Glomerular visceral epithelial cell (primary cell): ENCODE measurements around the gene PLA2G4A.

Experiments
- DNase-seq: peaks from one replicate; pipeline ENCODE4 v3.0.0-alpha.2; 2016; ENCODE audit errors: extremely low spot score

Gene PLA2G4A

DNA sequence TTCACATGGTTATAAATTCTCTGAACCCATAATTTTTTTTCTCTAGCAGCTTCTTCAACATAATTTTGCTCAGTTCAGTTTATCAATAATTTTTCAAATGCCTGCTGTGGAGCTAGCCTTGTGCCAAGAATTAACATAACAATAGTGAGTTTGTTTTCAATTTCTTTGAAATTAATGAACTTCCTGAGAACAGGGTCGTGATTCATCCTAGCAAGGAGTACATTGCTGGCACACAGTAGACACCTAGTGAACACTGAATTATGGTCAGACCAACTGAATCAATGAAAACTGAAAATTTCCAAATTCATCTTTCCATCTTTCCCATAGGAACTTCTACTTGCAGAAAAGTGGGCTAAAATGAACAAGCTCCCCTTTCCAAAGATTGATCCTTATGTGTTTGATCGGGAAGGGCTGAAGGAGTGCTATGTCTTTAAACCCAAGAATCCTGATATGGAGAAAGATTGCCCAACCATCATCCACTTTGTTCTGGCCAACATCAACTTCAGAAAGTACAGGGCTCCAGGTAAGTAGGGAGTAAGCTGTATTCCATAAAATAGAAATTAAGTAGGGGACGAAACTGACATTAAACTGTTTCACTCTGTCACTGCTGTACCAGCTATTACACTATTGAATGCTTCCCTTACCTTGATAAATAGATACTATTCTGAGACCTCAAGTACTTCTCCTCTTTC is 148.7 kb downstream of the PLA2G4A start:
- DNase-seq: no peak

DNA sequence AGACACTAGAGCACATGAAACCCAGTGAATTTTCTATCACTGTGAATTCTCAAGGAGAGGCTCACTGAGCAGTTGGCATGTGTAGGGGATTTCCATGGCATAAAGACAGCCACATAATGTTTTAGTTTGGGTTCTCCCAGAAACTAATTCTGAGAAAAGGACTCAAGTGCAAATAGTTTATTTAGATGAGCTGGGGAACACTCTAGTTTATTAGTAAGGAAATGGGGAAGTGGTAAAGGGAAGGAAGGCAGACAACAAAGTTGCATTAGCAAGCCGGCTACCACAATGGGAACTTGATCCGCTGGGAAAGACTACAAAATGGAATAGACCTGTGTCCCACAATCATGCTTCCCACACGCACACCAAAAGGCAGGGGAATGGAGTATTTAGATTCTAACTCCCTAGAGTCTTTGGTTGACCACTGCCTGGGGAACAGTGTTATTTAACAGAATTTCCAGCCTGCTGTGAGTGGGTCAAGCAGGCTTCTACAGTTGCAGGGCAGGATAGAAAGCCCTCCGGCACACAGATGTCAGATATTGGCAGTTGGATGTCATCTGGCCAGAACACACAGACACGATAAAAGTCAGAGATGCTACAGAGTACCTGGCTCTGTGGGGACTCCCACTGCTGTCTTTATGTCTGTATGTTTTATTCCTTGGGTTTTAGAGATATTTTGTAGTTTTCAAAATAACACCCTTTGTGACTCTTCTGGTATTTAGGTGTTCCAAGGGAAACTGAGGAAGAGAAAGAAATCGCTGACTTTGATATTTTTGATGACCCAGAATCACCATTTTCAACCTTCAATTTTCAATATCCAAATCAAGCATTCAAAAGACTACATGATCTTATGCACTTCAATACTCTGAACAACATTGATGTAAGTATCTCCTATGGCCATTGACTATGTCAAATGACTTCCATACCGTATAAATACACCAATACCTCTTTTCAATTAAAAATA is 150.1 kb downstream of the PLA2G4A start:
- DNase-seq: no peak

DNA sequence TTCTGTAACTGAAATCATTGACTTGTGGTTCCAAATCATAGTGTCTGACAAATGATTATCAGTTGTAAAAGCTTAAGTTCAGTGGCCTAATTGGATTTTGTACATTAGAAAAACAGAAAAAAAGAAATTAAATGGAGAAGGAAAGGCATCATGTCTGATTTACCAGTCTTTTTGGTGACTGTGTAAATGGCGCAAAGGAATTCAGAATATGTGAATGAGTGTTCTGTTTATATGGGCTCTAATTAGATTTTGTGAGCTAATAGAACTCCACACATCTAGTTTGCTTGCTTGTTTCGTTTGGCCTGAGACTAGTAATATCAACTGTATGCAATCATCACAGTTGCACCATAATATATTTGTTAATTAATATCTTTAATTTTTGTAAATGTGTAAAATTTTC is 151.7 kb downstream of the PLA2G4A start:
- DNase-seq: no peak

DNA sequence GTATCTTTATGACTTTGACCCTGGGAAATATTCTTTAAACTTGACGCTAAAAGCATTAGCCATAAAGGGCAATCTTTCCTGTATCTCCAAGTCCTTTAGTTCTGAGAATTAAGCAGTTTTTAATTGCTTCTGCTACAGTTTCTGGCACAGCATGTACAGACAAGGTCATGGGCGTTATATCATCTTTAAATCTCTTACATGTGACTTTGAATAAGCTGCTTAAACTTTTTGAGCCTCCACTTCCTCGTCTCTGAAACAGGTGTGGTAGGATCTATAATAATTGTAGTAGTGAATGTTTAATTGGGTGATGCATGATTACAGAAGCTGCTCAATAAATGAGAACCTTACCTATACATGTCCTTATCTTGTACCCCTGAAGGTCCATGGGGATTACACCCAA is 153.4 kb downstream of the PLA2G4A start:
- DNase-seq: no peak

DNA sequence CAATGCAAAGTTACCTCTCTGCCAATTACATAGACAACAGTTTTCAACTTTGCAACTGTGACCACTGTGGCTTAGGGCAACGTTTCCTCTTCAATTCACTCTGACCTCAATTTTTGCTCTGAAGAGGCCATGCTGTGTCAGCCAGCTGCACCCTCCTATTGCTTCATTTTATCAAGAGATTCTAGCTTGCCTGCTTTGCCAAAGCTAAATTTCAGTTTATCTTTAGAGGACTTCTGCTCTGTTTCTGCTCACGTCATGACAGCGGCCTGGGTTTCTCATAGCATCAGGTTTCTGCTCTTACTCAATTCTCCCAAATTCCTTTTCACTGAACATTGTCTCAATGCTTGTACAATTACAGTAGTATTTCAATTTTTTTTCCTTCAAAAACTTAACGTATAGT is 154.6 kb downstream of the PLA2G4A start:
- DNase-seq: no peak

DNA sequence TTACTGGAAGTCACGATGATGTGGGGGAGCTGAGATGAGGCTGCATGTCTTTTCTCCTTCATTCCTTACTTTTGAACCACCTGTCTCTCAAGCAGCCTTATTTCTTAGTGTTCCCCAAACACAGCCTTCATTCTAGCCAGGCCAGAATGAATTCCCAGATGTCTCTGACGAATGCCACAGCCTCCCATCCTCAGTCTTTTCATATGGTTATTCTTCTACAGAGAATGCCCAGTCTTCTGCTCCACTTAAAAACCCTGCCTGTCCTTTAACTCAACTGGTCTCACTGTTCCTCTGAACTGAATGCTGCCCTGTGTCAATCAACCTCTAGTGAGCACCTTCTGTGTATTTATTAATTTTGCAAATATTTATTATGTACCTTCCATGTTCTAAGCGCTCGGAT is 156.2 kb downstream of the PLA2G4A start:
- DNase-seq: no peak

DNA sequence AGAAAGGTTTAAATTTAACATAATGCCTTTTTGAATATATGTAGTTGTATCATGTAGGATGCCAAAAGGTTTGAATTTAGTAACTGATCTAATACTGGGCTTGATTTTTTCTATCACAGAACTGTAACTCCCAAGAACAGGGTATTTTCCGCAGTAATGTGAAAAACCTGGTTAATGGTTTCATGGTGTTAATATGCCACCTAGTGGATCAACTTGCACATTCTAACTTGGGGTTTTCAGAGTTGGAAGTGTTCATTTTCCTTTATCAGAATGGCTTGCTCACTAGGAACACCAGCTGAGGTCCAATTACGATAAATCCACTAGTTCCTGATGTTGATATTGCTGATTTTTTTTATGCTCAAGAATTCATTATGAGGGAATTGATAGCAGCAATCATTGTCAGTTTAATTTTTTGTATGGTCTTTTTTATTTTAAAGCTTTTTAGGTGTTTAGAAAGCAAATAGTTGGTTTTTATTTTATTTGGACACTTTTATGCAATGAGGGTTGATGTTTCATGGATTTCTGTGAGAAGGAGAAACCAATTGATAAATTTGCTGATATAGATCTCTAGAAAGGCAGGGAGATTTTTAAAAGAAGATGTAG is 157.2 kb downstream of the PLA2G4A start:
- peak; percentile 66 for DNase-seq

DNA sequence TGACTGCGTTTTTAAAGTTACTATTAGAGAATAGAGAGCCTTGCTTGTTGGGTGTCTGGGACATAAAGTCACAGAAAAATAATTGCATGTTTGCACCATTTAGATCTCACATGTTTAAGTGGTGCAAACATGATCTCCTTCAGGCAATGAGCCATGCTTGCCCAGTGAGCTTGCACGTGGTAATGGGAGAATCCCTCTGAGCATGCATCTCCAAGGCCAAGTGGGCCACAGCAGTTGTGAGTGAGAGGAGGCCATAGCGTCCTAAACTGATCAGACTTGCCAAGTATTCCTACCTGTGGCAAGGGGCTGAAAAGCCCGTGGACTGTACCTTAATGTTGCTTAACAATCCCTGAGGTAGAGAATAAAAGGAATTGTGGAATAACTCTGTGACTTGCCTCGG is 158.3 kb downstream of the PLA2G4A start:
- DNase-seq: no peak

DNA sequence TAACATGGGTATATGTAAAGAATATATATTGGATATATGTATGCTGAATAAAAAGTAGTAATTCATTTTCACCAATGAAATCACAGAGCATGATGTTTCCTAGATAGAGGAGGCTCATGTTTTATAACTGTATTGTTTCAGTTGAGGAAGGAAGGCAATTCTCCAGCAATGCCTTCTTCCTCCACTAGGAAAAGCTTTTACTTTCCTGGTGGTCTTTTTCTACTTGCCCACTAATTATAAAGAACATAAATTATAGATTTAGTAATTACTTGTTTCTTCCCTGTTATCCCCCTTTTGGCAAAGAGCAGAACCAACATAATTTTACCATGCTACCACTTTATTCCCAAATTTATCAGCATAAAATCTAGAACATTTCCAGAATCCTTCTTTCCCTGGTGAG is 159.0 kb downstream of the PLA2G4A start:
- DNase-seq: no peak

DNA sequence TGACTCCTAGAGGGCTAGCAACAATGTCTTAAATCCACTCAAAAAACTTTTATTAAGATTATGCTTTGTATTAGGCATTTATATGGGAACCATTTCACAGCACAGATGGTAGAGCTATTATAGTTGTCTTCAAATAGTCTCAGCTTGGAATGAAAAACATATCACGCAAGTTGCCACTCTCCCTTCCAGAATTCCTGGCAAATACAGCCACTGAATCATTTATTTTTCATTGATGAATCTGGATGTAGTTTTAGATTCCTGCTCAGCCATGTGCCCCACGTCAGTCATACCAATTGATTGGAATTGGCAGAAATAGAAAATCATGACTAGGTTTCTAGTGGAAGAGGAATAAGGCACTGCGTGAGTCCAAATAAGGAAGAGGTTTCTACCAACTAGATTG is 165.2 kb downstream of the PLA2G4A start:
- no peak for DNase-seq

DNA sequence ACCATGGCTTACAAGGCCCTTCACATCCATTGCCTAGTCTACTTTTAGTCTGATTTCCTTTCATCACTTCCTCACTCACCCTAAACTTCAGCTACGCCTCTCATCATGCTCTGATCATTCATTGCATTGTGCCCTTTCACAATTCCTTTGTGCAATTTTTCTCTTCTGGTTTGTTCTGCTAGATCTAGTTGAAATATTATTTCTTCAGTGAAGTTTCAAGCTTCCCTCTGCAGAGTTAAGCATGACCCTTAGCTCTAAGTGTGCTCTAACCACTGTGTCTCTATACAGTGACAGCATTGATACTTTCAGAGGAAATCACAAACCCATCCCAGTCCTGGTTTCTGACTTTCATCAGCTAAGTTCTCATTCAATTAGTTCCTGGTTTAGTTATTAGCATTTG is 166.1 kb downstream of the PLA2G4A start:
- DNase-seq: no peak

DNA sequence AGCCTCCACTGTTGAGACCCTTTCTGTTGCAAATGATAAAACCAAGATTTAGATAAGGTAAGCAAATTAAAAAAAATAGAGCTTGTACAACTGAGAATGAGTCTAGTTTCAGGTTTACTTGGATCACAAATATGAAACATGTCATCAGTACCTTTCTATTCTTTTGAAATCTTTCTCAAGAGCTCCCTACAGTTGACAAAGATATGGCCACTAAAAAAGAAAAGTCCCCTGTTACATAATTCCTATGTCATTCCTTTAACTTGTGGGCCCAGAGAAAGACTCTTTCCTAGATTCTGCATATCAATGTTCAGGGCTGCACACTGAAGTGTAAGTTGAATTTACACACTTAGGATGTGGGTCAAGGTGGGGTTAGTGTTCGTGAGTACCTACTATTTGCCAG is 168.1 kb downstream of the PLA2G4A start:
- DNase-seq: no peak

DNA sequence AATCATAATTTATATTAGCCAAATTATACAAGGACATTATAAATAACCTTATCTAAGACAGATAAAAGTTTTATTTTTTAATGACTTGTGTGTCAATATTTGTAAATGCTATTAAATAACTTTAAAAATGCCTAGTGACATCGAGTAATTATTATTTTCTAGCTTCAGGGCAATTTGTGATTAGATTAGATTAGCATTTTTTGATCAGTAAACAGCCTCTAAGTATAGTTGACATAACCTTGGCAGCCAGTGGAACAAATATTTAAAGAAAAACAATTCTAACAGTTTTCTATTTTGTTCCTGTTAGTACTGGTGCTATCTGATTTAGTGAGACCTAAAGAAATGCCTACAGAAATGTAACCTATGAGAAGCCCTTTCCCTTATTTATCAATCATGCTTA is 169.1 kb downstream of the PLA2G4A start:
- no peak for DNase-seq

DNA sequence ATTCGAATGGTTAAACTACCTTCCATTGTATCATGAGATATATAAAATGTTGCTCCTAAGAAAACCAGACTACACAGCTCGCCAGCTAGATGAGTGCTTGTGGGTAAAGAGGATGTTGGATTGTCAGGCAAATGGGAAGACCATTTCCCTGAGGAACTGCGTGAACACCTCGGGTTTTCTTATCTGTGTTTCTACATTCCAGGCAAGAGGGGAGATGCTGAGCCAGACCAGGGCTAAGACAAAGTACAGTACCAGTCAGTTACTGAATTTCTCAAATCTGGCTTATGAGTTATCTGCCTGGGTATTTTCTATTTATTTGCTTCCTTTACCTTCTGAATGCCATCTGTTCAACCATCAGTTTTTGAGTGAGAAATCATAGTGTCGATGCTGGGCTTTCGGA is 170.8 kb downstream of the PLA2G4A start:
- DNase-seq: no peak

DNA sequence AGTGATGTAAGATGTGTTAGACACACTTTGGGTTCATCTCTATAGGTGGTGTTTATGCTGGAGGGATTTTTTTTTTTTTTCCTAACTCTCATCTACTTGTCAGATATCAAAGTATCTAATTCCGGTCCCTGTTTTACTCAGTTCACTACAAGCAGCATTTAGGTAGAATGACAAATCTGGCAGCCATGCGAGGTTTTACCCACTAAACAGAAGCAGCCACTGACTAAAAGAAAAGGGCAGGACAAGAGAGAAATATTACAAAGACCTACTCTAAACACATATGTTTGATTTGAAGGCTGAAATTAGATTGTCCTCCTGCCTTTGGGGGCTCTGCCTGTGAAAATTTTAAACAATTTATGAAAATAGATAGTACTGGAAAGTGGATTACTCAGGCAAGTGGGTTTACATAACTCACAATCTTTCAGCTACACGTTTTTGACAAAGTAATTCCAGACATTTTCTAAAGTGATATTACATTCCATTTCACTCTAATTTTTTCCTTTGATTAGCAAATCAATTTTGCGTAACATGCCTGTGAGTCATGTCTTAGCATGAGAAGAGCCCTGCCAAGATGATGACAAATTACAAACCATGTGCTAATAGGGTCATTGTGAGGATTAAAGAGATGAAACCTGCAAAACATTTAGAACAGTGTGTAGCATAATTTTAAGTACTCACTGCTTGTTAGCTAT is 172.6 kb downstream of the PLA2G4A start:
- DNase-seq: peak; percentile 39

DNA sequence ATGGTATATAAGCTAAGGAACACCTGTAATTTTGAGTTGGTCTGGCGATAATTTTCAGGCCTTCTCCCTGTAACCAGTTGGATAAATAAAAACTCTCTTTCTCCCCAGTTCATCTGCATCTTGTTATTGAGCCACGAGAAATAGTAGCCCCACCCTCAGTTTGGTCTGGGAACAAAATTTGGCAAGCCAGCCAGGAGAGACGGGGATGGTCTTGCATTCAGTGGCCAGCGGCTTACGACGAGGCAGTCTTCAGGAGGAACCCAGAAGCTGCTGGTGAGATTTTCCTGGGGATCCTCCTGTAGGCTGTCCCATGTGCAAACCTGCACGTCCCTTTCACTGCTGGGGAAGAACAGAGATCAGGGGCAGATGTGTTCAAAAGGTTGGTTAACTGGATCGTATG is 174.6 kb downstream of the PLA2G4A start:
- no peak for DNase-seq

DNA sequence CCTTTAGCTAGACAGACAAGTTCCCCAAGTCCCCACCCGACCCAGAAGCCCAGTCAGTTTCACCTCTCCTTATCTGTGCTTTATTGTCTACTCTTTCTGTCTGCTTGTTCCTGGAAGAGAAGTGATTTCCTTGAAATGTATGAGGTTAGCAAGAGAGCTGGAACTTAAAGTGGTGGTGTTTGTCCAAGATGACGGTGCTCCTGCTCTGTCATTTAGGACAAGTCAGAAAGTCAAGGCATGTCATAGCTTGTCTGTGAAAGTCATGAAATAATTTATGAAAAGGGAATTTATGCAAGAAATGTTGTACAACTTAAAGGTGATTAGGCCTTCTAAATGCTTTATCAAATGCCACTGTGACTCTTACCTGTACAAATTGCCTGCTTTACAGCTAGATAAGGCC is 178.1 kb downstream of the PLA2G4A start:
- DNase-seq: no peak

DNA sequence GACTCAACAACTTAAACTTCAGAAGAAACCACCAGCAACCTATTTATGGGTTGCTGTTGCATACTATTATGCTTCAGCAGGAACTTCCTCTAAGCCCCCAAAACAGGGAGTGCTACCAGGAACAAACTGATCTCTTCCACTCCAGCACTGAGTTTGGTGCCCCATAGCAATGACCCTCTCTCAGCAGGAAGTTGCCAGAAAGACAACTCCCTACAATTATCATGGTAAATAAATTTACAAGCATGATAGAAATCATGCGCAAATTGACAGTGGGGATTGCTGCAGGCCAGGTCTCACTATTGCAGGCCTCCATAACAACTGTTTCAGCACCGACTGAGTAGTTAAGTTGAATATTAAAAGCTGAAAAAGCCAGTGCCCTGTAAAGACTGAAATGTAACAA is 180.6 kb downstream of the PLA2G4A start:
- DNase-seq: no peak

DNA sequence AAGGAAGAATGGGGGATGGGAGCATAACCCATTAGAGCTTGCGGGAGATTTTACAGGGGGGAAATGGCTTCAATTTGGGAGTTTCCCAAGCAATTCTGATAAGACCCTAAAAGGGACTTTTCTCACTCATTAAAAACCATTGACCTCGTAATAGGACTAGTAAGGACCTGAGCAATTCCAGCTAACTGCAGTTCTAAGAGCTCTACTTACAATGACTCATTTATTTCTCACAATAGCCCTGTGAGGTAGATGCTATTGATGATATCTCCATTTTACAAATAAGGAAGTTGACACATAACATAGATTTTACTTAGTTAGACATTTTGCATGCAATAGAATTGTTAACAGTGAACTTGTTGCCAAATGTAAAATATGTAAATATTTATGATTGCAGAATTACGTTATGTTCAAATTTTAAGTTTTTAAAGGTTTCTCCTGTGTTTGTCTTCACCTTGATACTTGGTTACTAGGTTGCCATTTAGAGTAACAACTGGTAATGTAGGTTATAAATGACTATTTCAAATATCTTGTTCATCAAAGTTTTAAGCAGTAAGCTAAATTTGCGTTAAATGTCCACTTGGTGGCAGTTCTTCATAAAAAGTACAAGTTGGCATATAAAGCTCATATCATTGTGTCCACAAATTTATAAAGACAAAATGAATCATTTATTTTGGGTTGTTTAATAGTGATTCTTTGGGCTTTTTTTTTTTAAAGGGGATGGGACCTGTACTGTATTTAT is 182.0 kb downstream of the PLA2G4A start:
- no peak for DNase-seq

DNA sequence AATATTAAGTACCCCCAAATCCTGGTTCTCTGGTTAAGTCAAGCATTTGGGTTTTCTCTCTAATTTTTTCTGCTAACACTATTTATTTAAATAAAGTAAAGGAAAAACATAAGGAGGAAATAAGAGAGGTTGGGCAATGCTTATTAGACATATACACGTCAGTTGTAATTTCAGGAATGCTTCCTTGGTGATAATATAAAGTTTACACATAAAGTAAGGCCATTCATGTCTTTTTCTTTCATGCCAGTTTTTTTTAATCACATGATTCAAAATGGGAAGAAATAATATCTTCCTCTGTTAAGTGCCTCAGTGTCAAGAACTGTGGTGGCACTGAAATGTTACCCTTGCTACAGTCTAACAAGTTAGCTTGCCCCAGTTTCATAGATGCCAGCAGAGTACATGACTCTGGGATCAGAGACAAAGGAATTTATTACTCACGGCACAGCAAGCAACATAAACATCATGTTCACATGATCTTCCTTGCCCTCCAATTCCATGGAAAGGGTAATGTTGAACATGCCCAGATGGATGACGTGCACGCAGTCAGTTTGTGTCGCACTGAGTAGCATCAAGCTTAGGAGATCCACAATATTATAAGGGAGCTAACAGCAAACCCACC is 184.9 kb downstream of the PLA2G4A start:
- DNase-seq: no peak

DNA sequence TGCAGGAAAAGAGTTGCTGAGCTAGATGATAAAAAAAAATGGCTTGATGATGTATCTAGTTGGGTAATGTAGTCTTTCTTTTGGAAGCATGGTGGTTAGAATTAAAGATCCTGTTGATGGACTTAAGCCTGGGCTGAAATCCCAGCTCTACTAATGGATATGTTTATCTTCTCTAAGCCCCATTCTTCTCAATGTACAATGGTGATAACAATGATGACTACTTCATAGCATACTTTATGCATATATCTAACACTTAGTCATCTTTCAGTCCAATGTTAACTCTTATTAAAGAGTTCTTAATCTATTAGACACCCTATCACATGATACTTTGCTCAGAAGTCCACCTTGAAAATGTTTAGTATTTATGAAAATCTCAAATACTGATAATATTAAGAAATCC is 189.5 kb downstream of the PLA2G4A start:
- DNase-seq: no peak
